ENCODE measurements around the gene FUZ.

Gene FUZ

GRCh38 chr19:49850487-49851342, 37.6 kb upstream of the FUZ start, which contains the start of gene PTOV1:
Gene PTOV1, plus strand, starts transcription at chr19:49851159.
- DNase-seq = peak; percentile 83

- no peak for DNase-seq
These were observed 37.1 kb upstream of the FUZ start for GRCh38 chr19:49850221-49850486.

- no peak for DNase-seq
These were observed 36.5 kb upstream of the FUZ start for GRCh38 chr19:49849433-49850220.

GRCh38 chr19:49848938-49849337, 35.8 kb upstream of the FUZ start:
- DNase-seq = no peak

- no peak for DNase-seq
These were observed 34.9 kb upstream of the FUZ start for GRCh38 chr19:49847731-49848696.

GRCh38 chr19:49846408-49846807, 33.3 kb upstream of the FUZ start:
- no peak for DNase-seq

- no peak for DNase-seq
These were observed 32.3 kb upstream of the FUZ start for GRCh38 chr19:49845414-49845813.

GRCh38 chr19:49844138-49845095, 31.3 kb upstream of the FUZ start:
- DNase-seq = no peak

GRCh38 chr19:49843265-49843664, 30.2 kb upstream of the FUZ start:
- DNase-seq = no peak

- DNase-seq = no peak
These were observed 27.7 kb upstream of the FUZ start for GRCh38 chr19:49840736-49841249.

GRCh38 chr19:49840321-49840720, 27.2 kb upstream of the FUZ start:
- no peak for DNase-seq

GRCh38 chr19:49839713-49840112, 26.6 kb upstream of the FUZ start:
- DNase-seq = no peak

GRCh38 chr19:49838885-49839588, 25.9 kb upstream of the FUZ start:
- DNase-seq = no peak

- DNase-seq = no peak
These were observed 24.3 kb upstream of the FUZ start for GRCh38 chr19:49837425-49837824.

GRCh38 chr19:49837009-49837310, 23.9 kb upstream of the FUZ start:
- DNase-seq = no peak

- DNase-seq = no peak
These were observed 23.3 kb upstream of the FUZ start for GRCh38 chr19:49836176-49837008.

- DNase-seq = no peak
These were observed 22.5 kb upstream of the FUZ start for GRCh38 chr19:49835562-49835961.

- no peak for DNase-seq
These were observed 20.5 kb upstream of the FUZ start for GRCh38 chr19:49833599-49833998.

GRCh38 chr19:49832556-49832955, 19.5 kb upstream of the FUZ start:
- no peak for DNase-seq

GRCh38 chr19:49831592-49831991, 18.5 kb upstream of the FUZ start:
- DNase-seq = no peak

Data from NCI-H2029 treated with DMSO at 0.1 percent for 48 hours (cell line).